Measurements from ENCODE around the gene MOB3A.
A peak's percentile ranks its signal among the peaks of the same experiment; 100 is the strongest.
"Not testable (repeated sequence)": the region's sequence is repeated elsewhere in the genome, so short reads cannot be mapped to it uniquely, and the experiment has no call there.

MOB3A gene

DNA sequence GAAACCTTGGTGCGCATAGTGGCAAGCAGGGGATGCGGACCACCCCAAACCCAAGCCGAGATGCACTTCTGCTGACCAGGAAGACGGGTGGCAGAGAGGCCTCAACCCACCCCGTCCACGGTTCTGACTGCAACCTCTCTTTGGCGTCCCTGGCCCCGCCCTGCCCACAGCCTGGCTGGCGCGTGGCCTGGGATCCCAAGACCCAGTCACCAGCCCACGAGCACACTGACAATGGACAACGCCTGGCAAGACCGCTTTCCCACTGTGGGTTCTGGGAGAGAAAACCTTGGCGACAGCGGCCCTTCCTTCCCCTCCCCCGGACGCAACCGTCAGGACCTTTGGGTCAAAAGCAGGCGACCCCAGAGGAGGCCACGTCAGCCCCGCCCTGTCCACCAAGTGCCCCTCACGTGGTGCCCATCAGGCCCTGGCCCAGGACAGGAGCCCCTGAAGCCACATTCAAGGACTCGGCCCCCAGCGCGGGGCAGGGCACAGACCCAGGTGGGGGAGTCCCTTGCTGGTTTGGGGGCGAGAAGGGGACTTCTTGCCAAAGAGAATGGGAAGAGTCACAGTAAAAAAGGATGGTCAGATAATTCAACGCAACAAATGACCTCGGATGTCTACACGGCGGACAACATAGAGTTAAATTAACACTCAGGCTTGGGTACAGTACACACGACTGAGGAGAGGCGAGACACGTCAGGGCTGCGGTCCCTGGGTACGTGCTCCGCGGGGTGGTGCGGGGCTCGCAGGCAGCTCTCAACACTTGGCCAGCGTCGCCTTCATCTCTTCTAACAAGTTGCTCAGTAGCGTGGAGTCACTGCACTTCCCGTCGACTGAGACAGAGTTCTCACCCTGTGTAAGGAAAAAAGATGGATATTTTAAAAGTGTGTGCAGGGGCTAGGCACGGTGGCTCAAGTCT lies 5.5 kb upstream of the MOB3A start:
- no peak for DNase-seq

DNA sequence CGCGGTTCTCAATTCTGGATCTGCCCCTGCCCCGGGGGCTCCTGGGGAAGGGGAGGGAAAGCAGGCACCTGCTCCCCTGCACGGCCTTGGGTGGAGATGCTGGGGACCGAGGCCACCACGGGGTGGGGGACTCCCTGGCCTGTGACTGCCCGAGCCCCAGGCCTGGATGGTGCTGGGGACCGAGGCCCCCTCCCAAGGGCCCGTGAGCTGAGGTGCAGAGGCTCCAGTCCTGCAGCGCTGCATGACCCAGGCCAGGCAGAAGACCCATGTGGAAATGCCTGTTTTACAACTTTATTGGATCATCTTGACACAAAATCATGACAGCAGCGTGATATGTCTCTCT lies 4.6 kb upstream of the MOB3A start:
- no peak for DNase-seq

DNA sequence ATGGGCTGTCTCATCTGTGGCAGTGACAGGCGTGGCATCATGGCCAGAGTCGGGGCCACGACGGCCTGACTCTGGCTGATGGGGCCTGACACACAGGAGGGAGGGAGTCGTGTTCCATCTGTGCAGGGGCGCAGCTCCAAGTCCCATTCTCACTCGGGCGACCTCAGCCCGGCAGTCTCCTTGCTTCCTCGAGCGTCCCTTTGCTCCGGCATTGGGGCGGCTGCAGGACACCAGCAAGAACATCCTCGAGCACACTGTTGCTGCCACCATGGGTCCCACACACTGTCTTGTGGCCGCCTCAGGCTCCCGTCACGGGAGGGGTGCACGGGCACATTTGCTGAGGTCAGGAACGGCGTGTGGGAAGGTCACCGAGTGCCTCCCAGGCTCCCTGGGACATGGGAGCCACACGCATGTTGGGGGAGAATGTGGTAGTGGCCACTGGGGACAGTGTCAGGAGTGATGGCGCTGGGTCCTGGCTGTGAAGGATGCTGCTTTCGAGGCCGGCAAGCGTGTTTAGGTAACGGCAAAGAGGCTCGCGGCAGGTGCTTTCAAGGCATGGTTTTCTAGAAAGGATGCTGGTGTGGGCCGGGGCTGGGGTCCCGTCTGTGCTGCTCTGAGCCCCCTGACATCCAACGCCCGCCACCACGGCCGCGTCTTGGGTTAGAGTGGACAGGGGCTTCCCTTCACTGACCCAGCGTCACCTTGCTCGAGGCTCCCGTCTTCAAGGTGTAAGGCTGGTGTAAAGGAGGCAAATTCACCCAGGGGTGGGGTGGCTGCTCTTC lies 4.0 kb upstream of the MOB3A start:
- DNase-seq, result no peak

DNA sequence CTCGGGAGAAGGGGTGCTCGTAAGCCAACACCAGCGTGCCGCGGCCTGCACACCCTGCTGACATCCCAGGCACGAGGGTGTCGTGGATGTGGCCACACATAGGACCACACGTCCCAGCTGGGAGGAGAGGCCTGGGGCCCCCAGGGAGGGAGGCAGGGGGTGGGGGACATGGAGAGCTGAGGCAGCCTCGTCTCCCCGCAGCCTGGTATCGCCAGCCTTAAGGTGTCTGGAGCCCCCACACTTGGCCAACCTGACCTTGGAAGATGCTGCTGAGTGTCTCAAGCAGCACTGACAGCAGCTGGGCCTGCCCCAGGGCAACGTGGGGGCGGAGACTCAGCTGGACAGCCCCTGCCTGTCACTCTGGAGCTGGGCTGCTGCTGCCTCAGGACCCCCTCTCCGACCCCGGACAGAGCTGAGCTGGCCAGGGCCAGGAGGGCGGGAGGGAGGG lies 3.0 kb upstream of the MOB3A start:
- no peak for DNase-seq

DNA sequence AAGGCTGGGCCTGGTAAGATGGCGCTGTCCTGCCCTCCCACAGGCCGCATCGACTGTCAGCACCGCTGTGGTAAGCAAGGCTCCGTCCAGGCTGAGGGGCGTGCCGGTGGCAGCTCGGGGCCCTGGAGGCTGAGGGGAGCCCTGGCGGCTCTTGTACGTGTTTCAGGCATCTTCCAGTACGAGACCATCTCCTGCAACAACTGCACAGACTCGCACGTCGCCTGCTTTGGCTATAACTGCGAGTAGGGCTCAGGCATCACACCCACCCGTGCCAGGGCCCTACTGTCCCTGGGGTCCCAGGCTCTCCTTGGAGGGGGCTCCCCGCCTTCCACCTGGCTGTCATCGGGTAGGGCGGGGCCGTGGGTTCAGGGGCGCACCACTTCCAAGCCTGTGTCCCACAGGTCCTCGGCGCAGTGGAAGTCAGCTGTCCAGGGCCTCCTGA lies 1.8 kb upstream of the MOB3A start:
- DNase-seq, result no peak

DNA sequence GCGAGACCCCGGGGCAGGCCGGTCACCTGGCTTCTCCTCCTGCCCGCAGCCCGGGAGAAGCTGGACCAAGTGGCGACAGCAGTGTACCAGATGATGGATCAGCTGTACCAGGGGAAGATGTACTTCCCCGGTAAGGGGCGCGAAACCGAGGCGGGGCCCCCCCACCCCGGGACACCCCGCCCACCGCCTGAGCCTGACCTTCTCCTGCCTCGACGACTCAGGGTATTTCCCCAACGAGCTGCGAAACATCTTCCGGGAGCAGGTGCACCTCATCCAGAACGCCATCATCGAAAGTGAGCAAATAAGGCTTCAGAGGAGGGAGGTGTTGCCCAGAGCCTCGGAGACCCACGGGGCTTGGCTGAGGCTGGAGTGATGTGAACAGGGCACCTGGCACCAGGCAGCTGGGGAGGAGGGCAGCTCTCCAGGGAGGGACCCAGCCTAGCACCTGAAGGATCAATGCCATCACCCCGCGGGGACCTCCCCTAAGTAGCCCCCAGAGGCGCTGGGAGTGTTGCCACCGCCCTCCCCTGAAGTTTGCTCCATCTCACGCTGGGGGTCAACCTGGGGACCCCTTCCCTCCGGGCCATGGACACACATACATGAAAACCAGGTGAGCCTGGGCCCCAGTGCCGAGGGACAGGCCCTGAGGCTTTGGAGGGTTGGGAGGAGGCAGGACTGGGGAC lies 1.2 kb upstream of the MOB3A start:
- no peak for DNase-seq

DNA sequence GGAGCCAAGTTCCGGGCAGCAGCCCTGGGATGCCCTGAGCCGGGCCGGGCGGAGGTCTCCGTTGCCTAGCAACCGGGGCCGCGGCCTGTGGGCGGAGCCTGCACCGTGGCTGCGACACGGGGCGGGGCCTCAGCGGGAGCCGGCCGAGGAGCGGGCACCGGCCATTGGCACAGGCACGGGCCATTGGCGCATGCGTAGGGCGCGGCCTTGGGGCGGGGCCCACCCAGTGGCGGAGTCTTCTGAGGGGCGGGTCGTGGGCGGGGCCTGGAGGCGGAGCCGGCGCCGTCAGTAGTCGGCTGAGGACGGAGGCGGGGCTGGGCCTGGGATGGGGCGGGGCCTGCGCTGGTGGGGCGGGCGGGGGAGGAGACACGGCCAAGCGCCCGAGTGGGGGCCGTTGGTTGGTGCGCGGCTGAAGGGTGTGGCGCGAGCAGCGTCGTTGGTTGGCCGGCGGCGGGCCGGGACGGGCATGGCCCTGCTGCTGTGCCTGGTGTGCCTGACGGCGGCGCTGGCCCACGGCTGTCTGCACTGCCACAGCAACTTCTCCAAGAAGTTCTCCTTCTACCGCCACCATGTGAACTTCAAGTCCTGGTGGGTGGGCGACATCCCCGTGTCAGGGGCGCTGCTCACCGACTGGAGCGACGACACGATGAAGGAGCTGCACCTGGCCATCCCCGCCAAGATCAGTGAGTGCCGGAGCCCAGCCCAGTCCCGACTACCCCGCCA lies 515 bp upstream of the MOB3A start, which contains the start of gene IZUMO4:
TSS of gene IZUMO4 (plus strand) at position 436 of the 723 bp plus-strand sequence. CDS start at position 467, 31 bp downstream.
- DNase-seq, result peak; percentile 89

DNA sequence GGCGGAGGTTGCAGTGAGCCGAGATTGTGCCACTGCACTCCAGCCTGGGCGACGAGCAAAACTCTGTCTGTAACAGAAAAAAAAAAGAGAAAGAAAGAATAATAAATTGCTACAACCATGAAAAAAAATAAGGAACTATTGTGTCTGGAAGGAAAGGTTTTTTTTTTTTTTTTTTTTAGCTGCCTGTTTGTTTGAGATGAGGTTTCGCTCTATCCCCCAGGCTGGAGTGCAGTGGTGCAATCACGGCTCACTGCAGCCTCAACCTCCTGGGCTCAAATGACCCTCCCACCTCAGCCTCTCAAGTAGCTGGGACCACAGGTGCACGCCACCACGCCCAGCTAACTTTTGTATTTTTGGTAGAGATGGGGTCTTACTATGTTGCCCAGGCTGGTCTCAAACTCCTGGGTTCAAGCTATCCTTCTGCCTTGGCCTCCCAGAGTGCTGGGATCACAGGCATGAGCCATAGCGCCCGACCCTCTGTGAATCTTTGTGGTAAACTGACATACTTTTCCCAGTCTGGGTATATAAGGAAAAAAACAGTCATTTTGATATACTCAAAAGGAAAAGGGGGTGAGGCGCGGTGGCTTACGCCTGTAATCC lies 4.1 kb downstream of the MOB3A start:
- DNase-seq, result not testable (repeated sequence)

DNA sequence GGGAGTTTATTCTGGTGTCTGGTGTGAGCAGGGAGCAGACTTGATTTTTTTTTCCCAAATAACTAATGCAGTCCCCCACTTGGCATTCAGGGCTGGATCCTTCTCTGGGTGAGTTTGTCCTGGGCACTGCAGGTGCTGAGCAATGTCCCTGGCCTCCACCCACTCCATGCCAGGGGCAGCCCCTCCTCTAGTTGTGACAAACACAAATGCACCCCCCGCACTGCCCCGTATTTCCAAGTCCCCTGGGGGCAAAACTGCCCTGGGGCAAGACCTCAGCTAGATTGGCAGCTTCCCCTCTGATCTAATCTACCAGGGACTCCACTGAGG lies 6.4 kb downstream of the MOB3A start:
- DNase-seq, result no peak

DNA sequence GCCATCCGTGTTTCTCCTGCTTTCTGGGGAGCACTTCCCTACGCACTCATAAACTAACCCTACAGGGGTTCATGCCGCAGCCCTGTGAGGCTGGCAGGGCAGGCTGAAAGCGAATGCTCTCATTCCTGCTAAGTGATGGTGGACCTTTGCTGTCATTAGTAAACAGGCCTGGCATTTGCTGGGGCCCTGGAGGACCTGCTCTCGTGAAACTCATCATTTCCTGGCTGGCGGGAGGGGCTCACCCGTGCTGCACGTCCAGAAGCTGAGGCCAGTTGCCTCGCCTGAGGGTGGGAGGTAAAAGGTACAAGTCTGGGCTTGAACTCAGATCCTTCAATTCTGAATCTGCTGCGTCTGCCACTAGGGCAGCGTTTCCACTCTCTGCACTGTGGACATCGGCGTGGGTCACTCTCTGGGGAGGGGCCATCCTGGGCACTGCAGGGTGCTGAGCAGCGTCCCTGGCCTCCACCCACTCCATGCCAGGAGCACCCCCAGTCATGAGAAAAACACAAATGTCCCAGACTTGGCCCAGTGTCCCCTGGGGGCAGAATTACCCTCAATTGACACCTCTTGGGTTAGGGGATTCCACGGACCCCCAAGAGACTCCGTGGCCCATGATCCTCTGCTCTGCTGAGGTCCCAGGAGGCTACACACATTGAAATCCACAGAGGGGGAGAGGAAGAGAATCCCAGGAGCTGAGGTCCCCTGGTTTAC lies 7.0 kb downstream of the MOB3A start:
- no peak for DNase-seq

DNA sequence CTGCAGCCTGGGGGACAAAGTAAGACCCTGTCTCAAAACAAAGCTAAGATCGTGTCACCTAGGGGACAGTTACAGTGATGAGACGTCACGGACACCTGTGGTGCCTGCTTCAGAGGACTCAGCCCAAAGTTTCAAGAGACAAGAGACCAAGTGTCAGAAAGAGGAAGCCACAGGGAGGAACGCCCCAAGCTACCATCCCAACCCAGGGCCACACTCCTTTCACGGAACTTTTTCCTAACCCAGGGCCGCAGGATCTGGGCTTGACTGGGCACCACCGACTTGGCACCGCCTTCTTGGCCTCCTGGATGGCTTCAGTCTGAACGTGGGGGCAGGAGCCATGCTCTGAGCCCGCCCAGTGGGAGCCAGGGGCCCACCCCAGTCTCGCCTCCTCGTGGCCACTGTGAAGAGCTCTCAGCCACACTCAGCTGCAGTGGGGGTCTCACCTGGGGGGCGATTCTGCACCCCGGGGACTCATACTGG lies 8.5 kb downstream of the MOB3A start:
- DNase-seq, result no peak

DNA sequence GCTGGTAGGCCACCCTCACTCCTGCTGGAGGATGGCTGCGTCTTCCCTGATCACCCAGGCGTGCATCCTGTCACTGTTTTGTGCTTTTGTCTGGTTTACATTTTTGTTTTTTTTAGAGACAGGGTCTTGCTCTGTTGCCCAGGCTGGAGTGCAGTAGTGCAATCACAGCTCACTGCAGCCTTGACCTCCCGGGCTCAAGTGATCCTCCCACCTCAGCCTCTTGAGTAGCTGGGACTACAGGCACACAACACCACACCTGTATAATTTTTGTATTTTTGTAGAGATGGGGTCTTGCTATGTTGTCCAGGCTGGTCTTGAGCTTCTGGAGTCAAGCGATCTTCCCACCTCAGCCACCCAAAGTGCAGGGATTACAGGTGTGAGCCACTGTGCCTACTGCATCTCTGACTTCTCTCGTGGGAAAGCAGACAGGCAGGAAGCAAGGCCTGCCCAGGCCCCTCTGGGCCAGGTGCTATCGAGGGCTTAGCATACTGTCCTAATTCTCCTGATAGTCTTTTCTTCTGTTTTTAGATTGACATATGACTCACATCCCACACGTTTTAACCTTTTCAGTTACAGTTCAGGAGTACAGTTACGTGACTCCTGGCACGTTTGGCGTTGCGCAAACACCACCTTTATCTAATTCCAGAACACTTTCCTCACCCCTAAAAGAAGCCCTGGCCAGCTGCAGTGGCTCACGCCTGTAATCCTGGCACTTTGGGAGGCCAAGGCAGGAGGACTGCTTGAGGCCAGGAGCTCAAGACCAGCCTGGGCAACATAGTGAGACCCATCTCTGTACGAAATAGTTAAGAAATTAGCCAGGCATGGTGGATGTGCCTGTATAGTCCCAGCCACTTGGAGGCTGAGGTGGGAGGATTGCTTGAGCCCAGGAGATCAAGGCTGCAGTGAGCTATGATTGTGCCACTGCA lies 9.2 kb downstream of the MOB3A start:
- DNase-seq, result not testable (repeated sequence)

DNA sequence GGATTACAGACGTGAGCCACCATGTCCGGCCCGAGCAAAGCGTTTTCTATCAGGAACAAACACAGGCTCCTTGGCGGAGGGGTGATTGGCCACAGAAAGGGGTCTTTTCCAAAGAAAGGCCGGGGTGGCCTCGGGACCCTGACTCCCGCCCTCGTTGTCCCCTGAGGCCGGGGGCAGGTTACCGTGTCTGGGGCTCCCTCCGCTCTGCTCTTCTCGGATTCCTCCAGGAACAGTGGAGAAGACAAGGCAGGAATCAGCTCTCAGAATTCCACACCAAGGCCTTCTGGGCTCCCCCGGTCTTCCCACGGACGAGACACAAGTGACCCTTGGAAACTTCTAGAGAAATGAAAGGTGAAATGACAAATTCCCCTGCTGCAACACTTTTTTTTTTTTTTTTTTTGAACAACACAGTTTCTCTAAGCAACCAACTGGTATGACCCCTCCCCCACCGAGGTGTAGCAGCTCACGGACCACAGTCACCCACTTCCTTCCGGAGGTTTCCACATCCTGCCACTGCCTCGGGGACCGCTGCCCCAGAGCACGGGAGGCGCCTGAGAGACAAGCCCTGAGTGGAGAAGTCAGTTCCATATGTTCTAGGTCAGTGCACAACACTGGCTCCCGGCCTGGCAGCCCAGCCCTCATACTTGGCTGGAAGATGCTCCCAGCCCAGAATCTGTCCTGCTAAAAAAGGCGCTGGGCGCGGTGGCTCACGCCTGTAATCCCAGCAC lies 11.0 kb downstream of the MOB3A start:
- DNase-seq, result no peak

DNA sequence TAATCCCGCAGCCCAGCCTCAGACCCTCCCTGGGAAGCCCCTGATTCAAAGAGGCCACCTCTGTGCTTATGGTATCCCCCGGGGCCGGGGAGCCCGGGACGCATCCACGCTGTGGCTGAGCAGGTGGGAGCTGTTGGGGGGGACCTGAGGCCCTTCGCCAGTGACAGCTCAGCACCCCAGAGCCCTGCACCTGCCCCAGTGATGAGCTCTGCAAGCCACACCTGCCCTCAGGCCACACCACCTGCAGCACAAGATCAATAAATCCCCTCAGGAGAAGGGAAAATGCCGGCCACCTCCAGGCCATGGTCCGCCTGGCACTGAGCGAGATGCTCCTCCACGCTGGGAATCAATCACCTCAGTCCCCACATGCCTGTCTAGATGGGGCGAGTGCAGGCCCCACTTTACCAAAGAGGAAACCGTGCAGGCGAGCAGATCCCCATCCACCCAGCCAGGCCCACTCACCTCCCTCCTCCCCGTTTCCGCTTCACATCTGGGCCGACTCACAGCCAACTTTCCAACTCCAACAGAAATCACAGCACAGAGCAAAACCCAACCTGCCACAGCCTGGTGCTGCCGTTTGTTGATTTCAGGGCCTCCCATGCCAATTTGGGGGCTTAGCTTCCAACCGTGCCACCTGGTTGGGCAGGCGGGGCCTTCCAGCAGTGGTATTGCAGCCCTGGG lies 12.8 kb downstream of the MOB3A start:
- no peak for DNase-seq

DNA sequence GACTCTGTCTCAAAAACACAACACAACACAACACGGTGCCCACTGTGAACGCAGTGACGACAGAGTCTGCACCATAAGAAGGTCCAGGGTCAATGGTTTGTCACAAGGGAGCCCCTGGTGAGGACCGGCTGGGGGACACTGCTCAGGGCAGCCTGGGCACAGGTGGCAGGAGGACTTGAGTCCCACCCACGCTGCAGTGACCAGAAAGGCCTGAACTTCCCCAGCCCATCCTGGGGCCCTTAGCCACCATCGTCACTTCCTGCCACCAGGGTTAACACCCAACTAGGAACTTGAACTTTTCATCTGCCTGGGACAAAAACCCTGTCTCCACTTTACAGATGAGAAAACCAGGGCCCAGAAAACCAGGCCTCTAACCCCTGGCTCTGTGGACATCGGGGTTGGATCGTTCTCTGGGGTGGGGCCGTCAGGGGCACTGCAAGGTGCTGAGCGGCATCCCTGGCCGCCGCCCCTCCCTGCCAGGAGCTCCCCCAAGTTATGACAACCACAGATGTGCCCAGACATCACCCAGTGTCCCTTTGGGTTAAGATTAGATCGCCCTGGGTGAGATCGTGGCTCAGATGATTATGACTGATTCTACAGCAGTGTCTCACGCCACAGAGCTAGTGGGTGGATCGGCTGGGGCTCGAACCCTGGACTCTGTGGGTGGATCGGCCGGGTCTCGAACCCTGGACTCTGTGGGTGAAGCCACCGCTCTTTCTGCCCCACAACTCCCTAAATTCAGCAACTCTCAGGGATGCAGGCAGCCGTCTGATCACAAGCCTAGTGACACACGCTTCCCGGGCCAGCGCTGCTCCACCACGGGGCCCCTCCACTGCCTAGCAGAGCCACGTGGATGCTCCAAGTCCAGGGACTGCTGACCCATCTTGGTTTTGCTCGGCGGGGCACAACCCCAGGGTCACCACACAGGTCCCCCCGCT lies 14.0 kb downstream of the MOB3A start:
- no peak for DNase-seq

DNA sequence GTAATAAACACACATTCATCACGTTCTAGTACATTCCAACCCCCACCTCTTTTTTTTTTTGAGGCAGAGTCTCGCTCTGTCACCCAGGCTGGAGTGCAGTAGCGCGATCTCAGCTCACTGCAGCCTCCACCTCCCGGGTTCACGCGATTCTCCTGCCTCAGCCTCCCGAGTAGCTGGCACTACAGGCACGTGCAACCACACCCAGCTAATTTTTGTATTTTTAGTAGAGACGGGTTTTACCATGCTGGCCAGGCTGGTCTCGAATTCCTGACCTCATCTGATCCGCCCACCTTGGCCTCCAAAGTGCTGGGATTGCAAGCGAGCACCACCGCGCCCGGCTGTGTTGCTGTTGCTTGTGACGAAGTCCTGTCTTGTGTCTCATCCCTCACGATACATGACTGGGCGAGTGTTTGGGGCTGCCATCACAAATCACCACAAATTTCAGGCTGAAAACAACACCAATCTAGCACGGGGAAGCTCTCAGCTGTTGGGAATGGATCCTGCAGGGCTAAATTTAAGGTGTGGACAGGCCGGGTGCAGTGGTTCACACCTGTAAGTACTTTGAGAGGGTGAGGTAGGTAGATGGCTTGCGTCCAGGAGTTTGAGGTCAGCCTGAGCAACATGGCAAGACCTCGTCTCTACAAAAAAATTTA lies 15.7 kb downstream of the MOB3A start:
- DNase-seq, result no peak

DNA sequence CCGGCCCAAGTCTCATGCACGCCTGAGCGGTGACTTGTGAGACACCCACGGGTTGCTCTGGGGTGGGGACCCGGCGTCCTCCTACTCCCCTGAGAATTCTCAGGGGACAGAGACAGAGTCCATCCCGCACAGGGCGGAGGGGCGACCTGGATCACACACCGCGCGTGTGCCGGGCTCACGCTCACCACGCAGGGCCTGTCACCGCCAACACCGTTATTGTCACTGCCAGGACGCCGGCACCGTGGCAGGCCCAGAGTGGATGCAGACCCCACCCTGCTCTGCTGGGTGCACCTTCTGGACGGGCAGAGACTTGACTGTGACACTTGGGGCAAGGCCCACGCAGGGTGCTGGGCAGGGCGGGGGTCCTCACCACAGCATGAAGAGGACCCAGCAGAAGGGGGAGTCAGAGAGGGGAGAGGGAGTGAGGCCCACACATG lies 16.2 kb downstream of the MOB3A start:
- no peak for DNase-seq
